A549 (cell line): ENCODE data around the gene SLC16A3. TPM values are rescaled to one million over a fixed set of nuclear protein-coding genes. Genes with fewer than 3 reads are reported as not detected.

Experiments used
- ATAC-seq, 2 experiments: fragments of 200-7000 bp in 1 of 2; fragments of >200 bp in 1 of 2; cut with Nextera tagmentation in 1 of 2; cut with Tn5 transposase in 1 of 2; 3 replicates each; pipeline versions ENCODE4 v1.8.0 to v1.9.1; 2018 to 2020; ENCODE audit warnings: mild to moderate bottlenecking in 1 of 2, moderate library complexity in 1 of 2
- CTCF ChIA-PET: fragments of 300-600 bp; sonication (Branson Sonifier 250); formaldehyde crosslinking; extraction: SDS; loops from one replicate; lab custom pipeline; 2021; ENCODE audit warnings: antibody characterized with exemption, inconsistent platforms; lab: Yijun Ruan, JAX
- POLR2A ChIA-PET: fragments of 350-600 bp; formaldehyde crosslinking; extraction: SDS; loops from one replicate; lab custom pipeline; 2021; ENCODE audit warnings: antibody characterized with exemption, inconsistent platforms; lab: Yijun Ruan, JAX
- DNase-seq, 2 experiments: peaks; one replicate each; pipeline versions ENCODE4 v3.0.0 to v3.0.0-alpha.2; 2011 to 2016; ENCODE audit warnings: low read depth in 1 of 2, low spot score in 1 of 2
- FAIRE-seq: peaks from 2 replicates; lab custom pipeline; 2011; peaks lifted over from hg19 to GRCh38; lab: Jason Lieb, UNC
- H3K27ac ChIP-seq, 2 experiments: fragments of >200 bp; sonication (Bioruptor Twin); formaldehyde crosslinking; 3 replicates each; pipeline ENCODE4 v1.5.1; 2016 to 2017
- H3K4me1 ChIP-seq: fragments of >200 bp; sonication (Bioruptor Twin); formaldehyde crosslinking; 3 replicates; pipeline ENCODE4 v1.6.1; 2016
- H3K4me2 ChIP-seq: fragments of >200 bp; sonication (Bioruptor Twin); formaldehyde crosslinking; 3 replicates; pipeline ENCODE4 v1.6.1; 2016
- H3K4me3 ChIP-seq: fragments of >200 bp; sonication (Bioruptor Twin); formaldehyde crosslinking; 3 replicates; pipeline ENCODE4 v1.5.1; 2016
- H3K9me3 ChIP-seq: fragments of >200 bp; sonication (Bioruptor Twin); formaldehyde crosslinking; 3 replicates; pipeline ENCODE4 v1.6.1; 2016
- CBX8 ChIP-seq: fragments of 200-600 bp; sonication (generic); IDR thresholded peaks from 2 replicates; pipeline ENCODE4 v1.6.1; 2016
- CHD4 ChIP-seq: fragments of 200-600 bp; sonication (generic); IDR thresholded peaks from 2 replicates; pipeline ENCODE4 v1.6.1; 2016; ENCODE audit warnings: antibody characterized with exemption, mild to moderate bottlenecking, borderline replicate concordance
- EHMT2 ChIP-seq: fragments of 200-600 bp; sonication (generic); IDR thresholded peaks from 2 replicates; pipeline ENCODE4 v1.6.1; 2016; ENCODE audit warnings: antibody characterized with exemption, low read depth, mild to moderate bottlenecking, moderate library complexity
- ESRRA ChIP-seq: fragments of 150-350 bp; IDR thresholded peaks from 2 replicates; pipeline ENCODE4 v1.6.1; 2014; ENCODE audit warnings: mild to moderate bottlenecking, low read length, borderline replicate concordance
- GATA3 ChIP-seq: IDR thresholded peaks from 2 replicates; pipeline ENCODE4 v1.6.1; 2012; ENCODE audit warnings: borderline replicate concordance
- HEYL ChIP-seq: fragments of 250-450 bp; sonication (Bioruptor Pico); IDR thresholded peaks from 2 replicates; pipeline ENCODE4 v1.8.0; 2021; ENCODE audit warnings: mild to moderate bottlenecking, moderate library complexity
- HOXA7 ChIP-seq: fragments of 250-450 bp; sonication (Bioruptor Pico); IDR thresholded peaks from 2 replicates; pipeline ENCODE4 v1.5.0; 2020; ENCODE audit warnings: mild to moderate bottlenecking, moderate library complexity
- HOXB13 ChIP-seq: fragments of 250-450 bp; sonication (Bioruptor Pico); IDR thresholded peaks from 2 replicates; pipeline ENCODE4 v1.5.0; 2020; ENCODE audit warnings: low read depth, mild to moderate bottlenecking, moderate library complexity
- HOXB5 ChIP-seq: fragments of 250-450 bp; sonication (Bioruptor Pico); IDR thresholded peaks from 2 replicates; pipeline ENCODE4 v1.5.0; 2020; ENCODE audit warnings: mild to moderate bottlenecking, moderate library complexity
- JUNB ChIP-seq: fragments of >200 bp; sonication (Bioruptor Twin); formaldehyde crosslinking; IDR thresholded peaks from 2 replicates; pipeline ENCODE4 v1.6.1; 2016
- KDM1A ChIP-seq: fragments of 200-600 bp; sonication (generic); IDR thresholded peaks from 2 replicates; pipeline ENCODE4 v1.6.1; 2016; ENCODE audit warnings: low read depth, mild to moderate bottlenecking
- MAFK ChIP-seq: fragments of 450-650 bp; IDR thresholded peaks from 2 replicates; pipeline ENCODE4 v1.6.1; 2014; ENCODE audit not compliant: partially characterized antibody
- NPAS2 ChIP-seq: fragments of 250-450 bp; sonication (Bioruptor Pico); IDR thresholded peaks from 2 replicates; pipeline ENCODE4 v1.8.0; 2022; ENCODE audit warnings: mild to moderate bottlenecking, moderate library complexity, borderline replicate concordance
- PHF8 ChIP-seq: fragments of 200-600 bp; sonication (generic); IDR thresholded peaks from 2 replicates; pipeline ENCODE4 v1.6.1; 2016; ENCODE audit warnings: low read depth, mild to moderate bottlenecking, antibody characterized with exemption, moderate library complexity, borderline replicate concordance
- POLR2AphosphoS2 ChIP-seq: conservative IDR thresholded peaks from 2 replicates; pipeline ENCODE4 v1.6.1; 2012; ENCODE audit warnings: low read length, improper control_type of control experiment, inconsistent platforms
- RFX5 ChIP-seq: fragments of 450-650 bp; IDR thresholded peaks from 2 replicates; pipeline ENCODE4 v1.7.1; 2014; ENCODE audit warnings: antibody characterized with exemption, mild to moderate bottlenecking, moderate library complexity
- SMC3 ChIP-seq: fragments of >200 bp; sonication (Bioruptor Twin); formaldehyde crosslinking; IDR thresholded peaks from 3 replicates; pipeline ENCODE4 v1.6.1; 2018; ENCODE audit warnings: inconsistent platforms
- ZFP36 ChIP-seq: fragments of 450-650 bp; IDR thresholded peaks from 2 replicates; pipeline ENCODE4 v1.6.1; 2014; ENCODE audit warnings: borderline replicate concordance; ENCODE audit not compliant: partially characterized antibody
- WGBS: methylation state at CpG from one replicate; pipeline ENCODE4 v1.1.6; 2017; ENCODE audit errors: missing lambda C conversion rate; 5-methylcytosine and 5-hydroxymethylcytosine counted together
- polyA plus RNA-seq, 4 experiments: library from polyadenylated mRNA; depleted of rRNA in 3 of 4; stranded (reverse); fragments of >200 nt; fragmentation: RNase III in 1 of 4; extraction: RNeasy Plus Mini Kit Qiagen cat#74134 plus additional on column Dnase treatment in 1 of 4; gene quantifications; 2 replicates in 3 of 4; 3 replicates in 1 of 4; pipeline ENCODE4 v1.2.3, GENCODE V29; 2011 to 2017
- TF ChIP-seq, protein P1 (sequence below): fragments of >200 bp; sonication (Bioruptor Twin); formaldehyde crosslinking; IDR thresholded peaks from 2 replicates; pipeline ENCODE4 v1.6.1; 2016
- TF ChIP-seq, protein P2 (sequence below): fragments of >200 bp; sonication (Bioruptor Twin); formaldehyde crosslinking; IDR thresholded peaks from 3 replicates; pipeline ENCODE4 v1.6.1; 2016
- TF ChIP-seq, protein P3 (sequence below): fragments of 150-350 bp; IDR thresholded peaks from 2 replicates; pipeline ENCODE4 v1.6.1; 2014; ENCODE audit warnings: low read depth, mild to moderate bottlenecking, low read length

The SLC16A3 gene
- polyA plus RNA-seq, 2 of the 4 experiments (the other 2 are of a cell fraction): 28.6 to 90.9 TPM

DNA sequence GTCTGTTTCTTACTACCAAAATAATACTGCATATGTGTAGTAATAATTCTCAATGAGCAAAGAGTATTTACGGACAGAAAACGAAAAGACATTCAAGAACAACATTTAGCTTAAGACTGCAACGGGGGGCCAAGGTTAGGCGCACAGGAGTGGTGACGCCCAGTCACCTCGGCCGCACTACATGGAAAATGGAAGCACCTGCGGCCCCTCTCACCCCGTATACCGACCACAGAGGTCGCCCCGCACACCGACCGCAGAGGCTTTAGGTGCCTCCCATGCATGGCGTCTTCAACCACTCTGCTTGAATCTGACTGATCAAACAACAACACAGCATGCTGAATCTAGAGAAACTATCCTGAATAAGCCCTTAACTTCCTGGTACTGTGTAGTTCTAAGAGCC is 42.6 kb upstream of the SLC16A3 start:
- FAIRE-seq (no peak), DNase-seq (no peak), ATAC-seq (no peak)
- Histone ChIP-seq H3K4me3 (no peak overlapping the region), H3K9me3 (no peaks in the 10 kb centered on the region), H3K27ac (no peak overlapping the region), H3K4me2 (no peak overlapping the region), H3K4me1 (no peaks in the 10 kb centered on the region)
- no peak for TF ChIP-seq HOXB13 (CRISPR knock-in tag)
- TF ChIP-seq HEYL (CRISPR knock-in tag): no peak
- no peak for TF ChIP-seq GATA3
- TF ChIP-seq JUNB: no peak
- TF ChIP-seq SMC3: no peak
- no peak for TF ChIP-seq CBX8
- 92% methylated on average over 15 of the region's 15 CpGs for WGBS
- ChIA-PET CTCF (interaction anchor here (0.8 to 1.9 kb wide), 3 partner anchors 20 to 156 kb away, joined by 3 to 6 read pairs (median 5); no protein-coding TSS in a partner anchor), POLR2A (interaction anchor here (1.4 kb wide), 1 partner anchor 20 kb away, joined by 3 read pairs; no protein-coding TSS in a partner anchor)

DNA sequence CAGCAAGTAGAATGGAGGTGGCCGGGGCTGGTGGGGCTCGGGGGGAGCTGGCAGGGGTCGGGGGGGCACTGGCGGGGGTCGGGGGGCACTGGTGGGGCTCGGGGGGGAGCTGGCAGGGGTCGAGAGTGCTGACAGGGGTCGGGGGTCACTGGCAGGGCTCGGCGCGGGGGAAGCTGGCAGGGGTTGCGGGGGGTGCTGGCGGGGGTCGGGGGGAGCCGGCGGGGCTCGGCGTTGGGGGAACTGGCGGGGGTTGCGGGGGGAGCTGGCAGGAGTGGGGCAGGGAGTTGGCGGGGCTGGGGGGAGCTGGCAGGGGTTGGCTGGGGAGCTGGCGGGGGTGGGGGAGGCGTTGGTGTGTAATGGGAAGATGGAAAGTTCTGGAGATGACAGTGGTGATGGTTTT is 41.3 kb upstream of the SLC16A3 start:
- Histone ChIP-seq H3K4me1 (no peaks in the 10 kb centered on the region), H3K4me2 (no peak overlapping the region), H3K4me3 (no peak overlapping the region), H3K27ac (no peak overlapping the region), H3K9me3 (no peaks in the 10 kb centered on the region)
- ATAC-seq (no peak), DNase-seq (no peak), FAIRE-seq (no peak)
- CTCF ChIA-PET: interaction anchor here (0.6 to 2.4 kb wide), 3 partner anchors 18 to 163 kb away, joined by 3 to 12 read pairs (median 4); no protein-coding TSS in a partner anchor
- POLR2A ChIA-PET: no interaction called here
- TF ChIP-seq, protein P1, sequence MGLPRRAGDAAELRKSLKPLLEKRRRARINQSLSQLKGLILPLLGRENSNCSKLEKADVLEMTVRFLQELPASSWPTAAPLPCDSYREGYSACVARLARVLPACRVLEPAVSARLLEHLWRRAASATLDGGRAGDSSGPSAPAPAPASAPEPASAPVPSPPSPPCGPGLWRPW: no peak
- TF ChIP-seq CHD4 (no peak), HOXA7 (CRISPR knock-in tag) (no peak), EHMT2 (no peak), HEYL (CRISPR knock-in tag) (no peak), HOXB13 (CRISPR knock-in tag) (no peak), RFX5 (no peak), POLR2AphosphoS2 (no peak), PHF8 (no peak), NPAS2 (CRISPR knock-in tag) (no peak), ZFP36 (no peak), HOXB5 (CRISPR knock-in tag) (no peak), ESRRA (no peak), MAFK (no peak), KDM1A (no peak)
- TF ChIP-seq, protein P2, sequence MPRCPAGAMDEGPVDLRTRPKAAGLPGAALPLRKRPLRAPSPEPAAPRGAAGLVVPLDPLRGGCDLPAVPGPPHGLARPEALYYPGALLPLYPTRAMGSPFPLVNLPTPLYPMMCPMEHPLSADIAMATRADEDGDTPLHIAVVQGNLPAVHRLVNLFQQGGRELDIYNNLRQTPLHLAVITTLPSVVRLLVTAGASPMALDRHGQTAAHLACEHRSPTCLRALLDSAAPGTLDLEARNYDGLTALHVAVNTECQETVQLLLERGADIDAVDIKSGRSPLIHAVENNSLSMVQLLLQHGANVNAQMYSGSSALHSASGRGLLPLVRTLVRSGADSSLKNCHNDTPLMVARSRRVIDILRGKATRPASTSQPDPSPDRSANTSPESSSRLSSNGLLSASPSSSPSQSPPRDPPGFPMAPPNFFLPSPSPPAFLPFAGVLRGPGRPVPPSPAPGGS: no peak
- TF ChIP-seq, protein P3, sequence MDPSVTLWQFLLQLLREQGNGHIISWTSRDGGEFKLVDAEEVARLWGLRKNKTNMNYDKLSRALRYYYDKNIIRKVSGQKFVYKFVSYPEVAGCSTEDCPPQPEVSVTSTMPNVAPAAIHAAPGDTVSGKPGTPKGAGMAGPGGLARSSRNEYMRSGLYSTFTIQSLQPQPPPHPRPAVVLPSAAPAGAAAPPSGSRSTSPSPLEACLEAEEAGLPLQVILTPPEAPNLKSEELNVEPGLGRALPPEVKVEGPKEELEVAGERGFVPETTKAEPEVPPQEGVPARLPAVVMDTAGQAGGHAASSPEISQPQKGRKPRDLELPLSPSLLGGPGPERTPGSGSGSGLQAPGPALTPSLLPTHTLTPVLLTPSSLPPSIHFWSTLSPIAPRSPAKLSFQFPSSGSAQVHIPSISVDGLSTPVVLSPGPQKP: no peak
- 87% methylated on average over 3 of the region's 23 CpGs for WGBS
